GM12891 (cell line): Measurements from ENCODE around the gene TMEM212.

ENCODE experiments used
- PAX5 ChIP-seq: IDR thresholded peaks from 2 replicates; pipeline ENCODE4 v1.6.1; 2011; ENCODE audit warnings: low read length, moderate library complexity, mild to moderate bottlenecking; ENCODE audit not compliant: insufficient read depth, severe bottlenecking
- POLR2A ChIP-seq: IDR thresholded peaks from 2 replicates; pipeline ENCODE4 v1.6.1; 2011; ENCODE audit warnings: low read depth, low read length, control low read depth
- POLR2AphosphoS5 ChIP-seq: IDR thresholded peaks from 2 replicates; pipeline ENCODE4 v1.6.1; 2011; ENCODE audit warnings: low read depth, low read length, control low read depth
- SPI1 ChIP-seq: IDR thresholded peaks from 2 replicates; pipeline ENCODE4 v1.6.1; 2011; ENCODE audit warnings: low read depth, low read length, control low read depth
- TAF1 ChIP-seq: IDR thresholded peaks from 2 replicates; pipeline ENCODE4 v1.6.1; 2011; ENCODE audit warnings: low read depth, low read length, control low read depth

DNA sequence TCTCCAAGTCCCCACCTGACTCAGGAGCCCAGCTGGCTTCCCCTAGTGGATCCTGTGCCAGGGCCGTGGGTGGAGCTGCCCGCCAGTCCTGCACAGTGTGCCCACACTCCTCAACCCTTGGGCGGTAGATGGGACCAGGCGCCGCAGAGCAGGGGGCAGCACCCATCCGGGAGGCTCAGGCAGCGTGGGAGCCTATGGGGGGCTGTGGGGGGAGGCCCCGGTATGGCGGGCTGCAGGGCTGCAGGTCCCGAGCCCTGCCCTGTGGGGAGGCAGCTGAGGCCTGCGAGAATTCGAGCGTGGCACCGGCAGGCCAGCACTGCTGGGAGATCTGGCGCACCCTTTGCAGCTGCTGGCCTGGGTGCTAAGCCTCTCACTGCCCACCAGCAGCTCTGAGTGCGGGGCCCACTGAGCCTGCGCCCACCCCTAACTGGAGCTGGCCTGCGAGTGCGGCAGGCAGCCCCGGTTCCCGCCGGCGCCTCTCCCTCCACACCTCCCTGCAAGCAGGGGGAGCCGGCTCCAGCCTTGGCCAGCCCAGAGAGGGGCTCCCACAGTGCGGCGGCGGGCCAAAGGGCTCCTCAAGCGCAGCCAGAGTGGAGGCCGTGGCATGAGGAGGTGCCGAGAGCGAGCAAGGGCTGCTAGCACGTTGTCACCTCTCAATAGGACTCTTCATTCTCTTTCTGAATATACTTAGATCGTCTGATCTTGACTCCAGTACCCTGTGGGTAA lies 64.0 kb downstream of the TMEM212 start:
- no peak for TF ChIP-seq POLR2A
- TF ChIP-seq POLR2AphosphoS5: no peak
- TF ChIP-seq SPI1: no peak
- no peak for TF ChIP-seq TAF1
- TF ChIP-seq PAX5: no peak
